GM19438 (cell line): Measurements from ENCODE around the gene NR6A1.

ENCODE experiments used
- ATAC-seq: cut with Tn5 transposase; IDR thresholded peaks from one replicate; pipeline ENCODE4 v1.9.1; 2021; ENCODE audit warnings: low read depth; ENCODE audit not compliant: unreplicated experiment

NR6A1 gene

GRCh38 chr9:124596172-124596839 is 174.8 kb downstream of the NR6A1 start:
- ATAC-seq: no peak

GRCh38 chr9:124595743-124596142 is 175.4 kb downstream of the NR6A1 start:
- no peak for ATAC-seq

DNA sequence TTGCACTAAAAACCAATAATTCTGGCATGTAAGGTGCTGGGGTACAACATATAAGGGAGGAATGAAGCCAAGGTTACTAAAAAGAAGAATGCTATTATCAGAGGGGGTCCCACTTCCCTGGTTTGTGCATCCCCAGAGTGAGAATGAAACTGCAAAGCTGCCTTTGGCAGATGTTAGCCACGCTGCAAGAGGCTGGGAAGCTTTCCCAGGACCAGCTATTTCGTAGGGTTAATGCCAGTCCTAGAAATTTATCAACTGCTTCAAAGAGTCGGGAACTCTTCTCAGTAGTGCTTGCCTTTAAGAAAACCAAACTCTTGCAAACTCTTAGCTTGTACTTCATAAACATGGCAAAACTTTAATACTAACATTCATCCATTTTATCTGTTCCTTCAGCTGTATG is 176.4 kb downstream of the NR6A1 start:
- no peak for ATAC-seq

DNA sequence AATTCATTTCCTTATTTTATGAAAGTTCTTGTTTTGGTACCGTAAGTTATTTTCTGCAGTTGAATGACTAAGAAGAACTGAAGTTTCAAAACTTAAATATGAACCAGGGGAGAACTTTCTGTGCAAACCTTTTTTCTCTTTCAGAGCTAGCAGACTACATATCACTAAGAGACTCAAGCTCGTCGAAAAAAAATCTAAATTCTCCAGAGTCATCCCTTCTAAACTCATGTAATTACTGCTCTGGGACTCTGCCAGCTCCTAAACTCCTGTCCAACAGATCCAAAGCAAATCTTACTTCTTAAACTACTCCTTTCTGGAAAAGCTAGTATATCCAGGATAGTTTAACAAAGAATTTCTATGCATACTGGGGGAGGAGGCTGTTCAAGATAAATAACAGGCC is 176.9 kb downstream of the NR6A1 start:
- ATAC-seq: no peak

DNA sequence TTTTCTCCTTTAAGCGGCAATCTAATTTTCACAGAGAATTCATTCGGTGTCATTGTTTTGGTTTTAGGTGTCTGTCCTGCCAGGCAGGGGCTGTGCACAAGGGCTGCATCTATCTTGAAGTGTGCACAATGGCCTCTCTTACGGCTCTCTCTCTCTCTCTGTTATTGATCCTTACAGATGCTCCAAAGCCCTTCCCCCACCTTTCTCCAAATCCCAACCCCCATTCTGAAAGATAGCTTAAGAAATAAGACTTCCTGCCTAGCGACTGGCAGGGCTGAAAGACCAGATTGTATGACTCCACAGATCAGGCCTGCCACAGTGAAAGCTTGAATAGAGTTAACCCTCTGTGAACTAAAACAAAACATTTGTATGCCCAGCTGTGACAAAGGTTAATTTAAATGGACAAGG is 177.5 kb downstream of the NR6A1 start:
- no peak for ATAC-seq

DNA sequence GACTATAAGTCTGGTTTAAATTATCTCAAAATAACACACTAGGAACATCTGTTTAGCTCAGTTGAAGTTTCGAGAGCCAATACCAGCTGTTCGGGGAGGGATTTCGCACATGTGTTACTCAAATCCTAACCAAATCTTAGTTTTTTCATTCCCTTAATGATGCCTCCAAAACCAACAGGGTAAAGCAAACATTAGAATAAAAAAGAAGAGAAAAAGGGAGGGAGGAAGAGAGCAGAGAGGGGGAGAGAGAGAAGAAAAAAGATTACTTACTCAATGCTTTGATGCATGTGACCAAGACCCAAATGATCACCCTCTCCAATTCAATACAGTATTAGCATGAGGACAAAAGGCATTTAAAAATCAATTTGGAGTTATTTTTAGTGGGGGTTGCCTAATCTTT is 177.9 kb downstream of the NR6A1 start:
- no peak for ATAC-seq

DNA sequence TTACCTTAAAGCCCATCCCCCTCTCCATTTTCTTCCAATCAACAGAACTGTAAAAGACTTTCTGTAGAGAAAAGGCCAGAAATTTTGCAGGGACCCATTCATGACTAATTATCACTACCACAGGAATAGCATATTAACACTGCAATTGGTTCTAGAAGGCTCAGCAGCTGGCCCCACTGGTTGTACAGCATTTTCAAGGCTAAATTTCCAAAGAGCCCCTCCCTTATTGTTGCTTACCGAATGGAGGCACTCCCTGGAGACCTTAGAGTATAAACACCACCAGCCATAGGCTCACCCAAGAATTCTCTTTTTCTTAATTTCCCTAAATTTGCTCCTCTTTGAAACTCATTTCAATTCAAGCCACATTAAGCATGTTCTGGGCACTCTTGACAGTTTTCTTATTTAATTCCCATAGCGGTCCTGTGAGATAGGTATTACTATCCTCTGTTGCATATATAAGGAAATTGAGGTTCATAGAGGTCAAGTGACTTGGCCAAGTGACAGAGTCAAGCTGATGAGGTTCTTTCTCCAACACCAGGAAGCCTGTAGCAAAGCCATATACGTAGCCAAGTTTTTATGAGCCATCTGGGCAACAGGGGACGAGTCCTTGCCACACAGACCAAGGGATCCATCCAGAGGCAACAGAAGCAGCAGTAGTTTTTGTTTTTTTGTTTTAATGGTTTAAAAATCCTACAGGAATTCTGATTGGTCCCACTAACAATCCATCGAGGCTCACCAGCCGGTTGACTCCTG is 180.0 kb downstream of the NR6A1 start:
- no peak for ATAC-seq

GRCh38 chr9:124584631-124585030 is 186.5 kb downstream of the NR6A1 start:
- no peak for ATAC-seq

GRCh38 chr9:124583134-124583533 is 188.0 kb downstream of the NR6A1 start:
- ATAC-seq: no peak

GRCh38 chr9:124580186-124580585 is 190.9 kb downstream of the NR6A1 start:
- ATAC-seq: no peak

- ATAC-seq: no peak
These were observed 194.4 kb downstream of the NR6A1 start for GRCh38 chr9:124576751-124577150.

DNA sequence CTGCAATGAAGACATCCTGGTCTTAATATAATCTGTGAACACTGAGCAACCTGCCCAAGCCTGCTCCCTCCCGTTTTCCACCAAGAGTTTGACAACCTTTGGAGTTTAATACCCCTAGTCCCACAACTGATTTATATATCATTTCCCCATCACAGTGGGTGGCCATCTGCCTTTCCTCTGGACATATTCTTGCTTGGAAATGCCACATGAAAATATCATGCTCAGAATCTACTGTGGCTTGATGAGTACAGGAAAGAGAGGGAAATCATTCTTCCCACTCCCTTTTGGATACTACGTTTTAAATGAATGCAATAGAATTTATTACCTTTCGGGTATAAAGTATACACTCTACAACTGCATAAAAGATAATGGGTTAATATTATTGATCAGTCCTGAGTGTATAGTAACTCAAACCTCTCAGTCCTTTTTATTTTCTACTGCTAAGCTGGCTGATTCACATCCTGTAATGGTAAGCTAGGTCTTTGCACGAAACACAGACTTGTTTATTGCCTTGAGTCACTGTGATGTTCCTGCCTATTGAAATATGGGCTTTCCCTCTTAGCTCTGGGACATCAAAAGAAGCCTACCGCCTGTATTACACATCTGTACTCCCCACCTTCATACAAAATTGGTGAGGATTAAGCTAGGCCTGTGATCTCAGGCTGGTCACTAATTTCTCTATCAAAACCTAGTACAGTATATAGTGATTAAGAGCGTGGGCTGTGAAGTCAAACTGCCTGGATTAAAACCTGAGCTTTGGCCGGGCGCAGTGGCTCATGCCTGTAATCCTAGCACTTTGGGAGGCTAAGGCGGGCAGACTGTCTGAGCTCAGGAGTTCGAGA is 196.4 kb downstream of the NR6A1 start:
- ATAC-seq: no peak

- ATAC-seq: no peak
These were observed 200.0 kb downstream of the NR6A1 start for GRCh38 chr9:124570942-124571666.

DNA sequence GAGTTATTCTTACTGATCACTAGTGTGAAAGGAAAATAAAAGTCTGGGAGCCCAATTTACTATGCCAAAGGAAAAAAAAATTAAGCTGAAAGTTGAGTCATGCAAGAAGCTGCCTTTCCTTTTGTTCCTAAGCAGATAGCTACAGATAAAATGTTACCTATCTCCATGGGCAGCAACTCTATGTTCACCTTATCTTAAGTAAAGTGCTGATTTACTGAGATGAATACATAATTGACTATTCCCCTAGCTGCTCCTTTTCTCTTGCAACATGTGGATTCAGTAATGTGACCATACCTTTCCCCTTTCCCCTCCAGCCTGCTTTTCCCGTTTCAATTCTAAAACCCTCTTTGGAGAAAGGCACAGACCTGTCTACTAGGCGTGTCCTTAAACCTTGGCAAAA is 201.2 kb downstream of the NR6A1 start:
- no peak for ATAC-seq

- no peak for ATAC-seq
These were observed 203.7 kb downstream of the NR6A1 start for GRCh38 chr9:124567362-124567761.

- ATAC-seq: no peak
These were observed 208.8 kb downstream of the NR6A1 start for GRCh38 chr9:124562328-124562727.

GRCh38 chr9:124559871-124560270 is 211.2 kb downstream of the NR6A1 start:
- ATAC-seq: no peak

GRCh38 chr9:124558777-124559470 is 212.2 kb downstream of the NR6A1 start:
- ATAC-seq: no peak

DNA sequence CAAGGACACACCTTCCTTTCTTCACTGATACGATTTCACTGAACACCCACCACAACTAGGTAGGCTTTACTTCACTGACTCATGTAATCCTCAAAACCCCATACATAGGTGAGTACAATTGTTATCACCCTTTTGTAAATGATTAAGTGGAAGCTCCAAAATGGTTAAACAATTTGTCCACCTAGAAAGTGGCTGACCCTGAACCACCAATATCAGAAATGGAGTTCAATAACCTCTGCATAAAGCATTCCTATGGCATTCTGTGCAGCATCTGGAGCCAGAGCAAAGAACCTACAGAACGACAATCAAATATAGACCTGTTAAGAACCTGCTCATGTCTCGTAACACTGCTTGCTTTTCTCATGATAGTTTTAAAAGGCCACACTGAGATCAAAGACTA is 213.2 kb downstream of the NR6A1 start:
- no peak for ATAC-seq

GRCh38 chr9:124555043-124555442 is 216.1 kb downstream of the NR6A1 start:
- ATAC-seq: no peak
